Stomach (tissue), 9 donors: Measurements from ENCODE around the gene RSBN1L. TPM values are rescaled to one million over a fixed set of nuclear protein-coding genes. Genes with fewer than 3 reads are reported as not detected.

ENCODE experiments used
- DNase-seq, 2 donors: peaks; one replicate each; pipeline versions ENCODE4 v3.0.0 to v3.0.0-alpha.2; 2013 to 2019
- H3K27ac ChIP-seq, 5 donors: fragments of 200-600 bp in 4 of 5; sonication (generic) in 4 of 5; one replicate each; pipeline ENCODE4 v1.5.1; 2013 to 2019; ENCODE audit warnings: mild to moderate bottlenecking in 1 of 5, moderate library complexity in 1 of 5
- H3K27me3 ChIP-seq, 3 donors: fragments of 200-600 bp; sonication (generic); one replicate each; pipeline ENCODE4 v1.5.1; 2017 to 2019; ENCODE audit warnings: mixed run types in 1 of 3
- H3K36me3 ChIP-seq, 4 donors: fragments of 200-600 bp; sonication (generic); 1 replicate in 3 of 4; 2 replicates in 1 of 4; pipeline ENCODE4 v1.5.1; 2016 to 2019
- H3K4me1 ChIP-seq, 4 donors: fragments of 200-600 bp; sonication (generic); one replicate each; pipeline ENCODE4 v1.5.1; 2016 to 2019
- H3K4me3 ChIP-seq, 4 donors: fragments of 200-600 bp; sonication (generic) in 3 of 4; one replicate each; pipeline ENCODE4 v1.5.1; 2016 to 2019; ENCODE audit warnings: mild to moderate bottlenecking in 1 of 4
- H3K9me3 ChIP-seq, 4 donors: fragments of 200-600 bp; sonication (generic); one replicate each; pipeline ENCODE4 v1.5.1; 2016 to 2019
- EP300 ChIP-seq: sonication (generic); formaldehyde crosslinking; IDR thresholded peaks from one replicate; pipeline ENCODE4 v1.6.1; 2017; ENCODE audit warnings: antibody characterized with exemption
- POLR2A ChIP-seq, 4 donors: fragments of 450-650 bp; IDR thresholded peaks; one replicate each; pipeline ENCODE4 v1.6.1; 2016; ENCODE audit warnings: antibody characterized with exemption in 4 of 4, control low read depth in 2 of 4, mild to moderate bottlenecking in 1 of 4, moderate library complexity in 1 of 4
- POLR2AphosphoS5 ChIP-seq, 3 donors: sonication (generic); formaldehyde crosslinking; IDR thresholded peaks; one replicate each; pipeline ENCODE4 v1.6.1; 2016; ENCODE audit warnings: antibody characterized with exemption in 3 of 3
- WGBS, 5 donors: extraction: QIAGEN DNeasy Blood & Tissue Kit in 3 of 5; methylation state at CpG; one replicate each; pipeline versions ENCODE4 v1.1.5 to v1.1.7; 2013 to 2018; 5-methylcytosine and 5-hydroxymethylcytosine counted together
- intact Hi-C: fragments of 100-400 bp; cut with DNase I; formaldehyde crosslinking; loops from one replicate; pipeline ENCODE4 v1.15.1; 2023; ENCODE audit warnings: low total_unique reads
- polyA plus RNA-seq, 3 donors: library from polyadenylated mRNA; stranded (reverse); fragments of 200-250 nt; gene quantifications; one replicate each; pipeline ENCODE4 v1.2.3, GENCODE V29; 2013
- total RNA-seq, 5 donors: library from RNA; depleted of rRNA; stranded (reverse); fragments of >200 nt; gene quantifications; one replicate each; pipeline versions ENCODE4 v1.1.0 to v1.2.3, GENCODE V29; 2014 to 2016
- TF ChIP-seq, protein P1 (sequence below), 7 experiments: fragments of 450-650 bp in 4 of 7; fragments of 200-600 bp in 3 of 7; sonication (generic) in 3 of 7; IDR thresholded peaks; one replicate each; pipeline ENCODE4 v1.5.1; 2016 to 2019; ENCODE audit warnings: antibody characterized with exemption in 7 of 7, control low read depth in 2 of 7, mild to moderate bottlenecking in 1 of 7
- donor health status: healthy with polysubstance abuse.
- donor health status: Bipolar disorder and iron deficiency.
- donor health status: healthy.

RSBN1L gene
- total and polyA plus RNA-seq, 8 donors, result 4.2 to 68.3 (median 11.6) TPM

GRCh38 chr7:77727527-77727926 lies 31.3 kb downstream of the RSBN1L start:
- Histone ChIP-seq H3K36me3 (no peaks in the 10 kb centered on the region), H3K9me3 (no peaks in the 10 kb centered on the region), H3K4me3 (no peak overlapping the region), H3K27me3 (no peaks in the 10 kb centered on the region), H3K4me1 (peaks cover 19 to 75% (median 51%) of the 10 kb centered on the region in 4 donors), H3K27ac (peak overlapping the region in 2 of 5 donors; percentile 52 to 60)
- intact Hi-C loops, result no loop called here
- peak in 1 of 2 donors; percentile 12 for DNase-seq
- WGBS, 5 donors, result 61 to 78% (median 63%) methylated on average over 3 of the region's 3 CpGs
- no peak for TF ChIP-seq EP300
- TF ChIP-seq POLR2A (IDR thresholded peaks at IDR 0.05), result no peak
- TF ChIP-seq POLR2AphosphoS5 (IDR thresholded peaks at IDR 0.05), result no peak
- TF ChIP-seq, protein P1, sequence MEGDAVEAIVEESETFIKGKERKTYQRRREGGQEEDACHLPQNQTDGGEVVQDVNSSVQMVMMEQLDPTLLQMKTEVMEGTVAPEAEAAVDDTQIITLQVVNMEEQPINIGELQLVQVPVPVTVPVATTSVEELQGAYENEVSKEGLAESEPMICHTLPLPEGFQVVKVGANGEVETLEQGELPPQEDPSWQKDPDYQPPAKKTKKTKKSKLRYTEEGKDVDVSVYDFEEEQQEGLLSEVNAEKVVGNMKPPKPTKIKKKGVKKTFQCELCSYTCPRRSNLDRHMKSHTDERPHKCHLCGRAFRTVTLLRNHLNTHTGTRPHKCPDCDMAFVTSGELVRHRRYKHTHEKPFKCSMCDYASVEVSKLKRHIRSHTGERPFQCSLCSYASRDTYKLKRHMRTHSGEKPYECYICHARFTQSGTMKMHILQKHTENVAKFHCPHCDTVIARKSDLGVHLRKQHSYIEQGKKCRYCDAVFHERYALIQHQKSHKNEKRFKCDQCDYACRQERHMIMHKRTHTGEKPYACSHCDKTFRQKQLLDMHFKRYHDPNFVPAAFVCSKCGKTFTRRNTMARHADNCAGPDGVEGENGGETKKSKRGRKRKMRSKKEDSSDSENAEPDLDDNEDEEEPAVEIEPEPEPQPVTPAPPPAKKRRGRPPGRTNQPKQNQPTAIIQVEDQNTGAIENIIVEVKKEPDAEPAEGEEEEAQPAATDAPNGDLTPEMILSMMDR (IDR thresholded peaks at IDR 0.05), result no peak

- TF ChIP-seq, protein P1 (IDR thresholded peaks at IDR 0.05), result no peak
- TF ChIP-seq EP300 (no peak), POLR2AphosphoS5 (IDR thresholded peaks at IDR 0.05) (no peak)
- Histone ChIP-seq H3K4me3 (peak overlapping the region in 2 of 4 donors; percentile 2 to 13), H3K27me3 (no peaks in the 10 kb centered on the region), H3K36me3 (no peaks in the 10 kb centered on the region), H3K9me3 (no peaks in the 10 kb centered on the region), H3K4me1 (peaks cover 19 to 74% (median 53%) of the 10 kb centered on the region in 4 donors), H3K27ac (peak overlapping the region in 4 of 5 donors; percentile 8 to 60 (median 45))
- intact Hi-C loops, result no loop called here
- peak in 1 of 2 donors; percentile 66 for DNase-seq
- WGBS, 5 donors, result 22 to 47% (median 33%) methylated on average over 8 of the region's 8 CpGs
Measured at GRCh38 chr7:77727936-77728701, 31.9 kb downstream of the RSBN1L start.

DNA sequence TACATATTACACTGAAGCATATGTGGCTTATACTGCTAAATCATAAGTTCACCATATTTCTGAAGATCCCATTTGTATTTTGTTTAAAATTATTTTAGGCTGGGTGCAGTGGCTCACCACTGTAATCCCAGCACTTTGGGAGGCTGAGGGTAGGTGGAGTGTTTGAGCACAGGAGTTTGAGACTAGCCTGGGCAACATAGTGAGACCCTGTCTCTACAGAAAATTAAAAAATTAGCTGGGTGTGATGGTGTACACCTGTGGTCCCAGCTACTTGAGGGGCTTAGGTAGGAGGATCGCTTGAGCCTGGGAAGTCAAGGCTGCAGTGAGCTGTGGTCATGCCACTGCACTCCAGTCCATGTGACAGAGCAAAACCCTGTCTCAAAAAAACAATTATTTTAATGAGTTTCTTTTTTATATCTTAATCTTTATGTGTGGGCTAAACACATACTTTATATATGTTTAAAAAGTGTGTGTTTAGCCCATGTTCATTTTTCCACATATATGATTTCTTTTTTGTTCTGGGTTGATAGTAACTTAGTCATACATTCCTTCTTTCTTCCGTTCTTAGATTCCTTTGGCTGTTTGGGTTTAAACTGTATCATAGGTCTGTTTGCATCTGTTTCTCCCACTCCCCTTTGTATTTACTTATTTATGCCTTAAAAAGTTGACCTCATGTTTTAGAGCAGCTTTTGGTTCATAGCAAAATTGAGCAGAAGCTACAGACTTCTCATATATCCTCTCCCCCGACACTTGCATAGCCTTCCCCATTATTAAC lies 33.5 kb downstream of the RSBN1L start:
- H3K27ac ChIP-seq, result peak overlapping the region in 1 of 5 donors; percentile 60

DNA sequence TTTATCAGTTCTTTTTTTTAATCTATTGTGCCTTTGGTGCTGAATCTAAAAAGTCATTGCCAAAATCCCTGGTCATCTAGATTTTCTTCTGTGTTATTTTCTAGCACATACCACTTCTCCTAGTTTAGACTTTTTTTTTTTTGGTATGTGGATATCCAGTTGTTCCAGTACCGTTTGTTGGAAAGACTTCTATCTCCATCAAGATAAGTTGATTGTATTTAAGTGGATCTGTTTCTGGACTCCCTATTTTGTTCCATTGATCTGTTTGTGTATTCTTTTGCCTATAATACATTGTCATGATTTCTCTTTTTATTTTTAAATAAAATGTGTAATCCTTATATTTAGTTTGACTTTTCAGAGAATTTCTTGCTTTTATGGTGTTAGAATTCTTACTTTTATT lies 35.5 kb downstream of the RSBN1L start:
- H3K27me3 ChIP-seq, result no peaks in the 10 kb centered on the region
- no peak for TF ChIP-seq POLR2AphosphoS5 (IDR thresholded peaks at IDR 0.05)
- TF ChIP-seq EP300, result no peak
- no peak for TF ChIP-seq POLR2A (IDR thresholded peaks at IDR 0.05)
- TF ChIP-seq, protein P1 (IDR thresholded peaks at IDR 0.05), result no peak
- 23 to 56% (median 32%) methylated on average over 1 of the region's 1 CpG for WGBS, 5 donors
- H3K4me1 ChIP-seq, result peaks cover 19 to 99% (median 71%) of the 10 kb centered on the region in 4 donors
- peak overlapping the region in 1 of 5 donors; percentile 0 for H3K27ac ChIP-seq
- H3K4me3 ChIP-seq, result no peak overlapping the region
- H3K36me3 ChIP-seq, result peaks cover 0 to under 1% (median 0%) of the 10 kb centered on the region in 4 donors
- H3K9me3 ChIP-seq, result no peaks in the 10 kb centered on the region
- no peak for DNase-seq
- intact Hi-C loops, result no loop called here

More for the DNA sequence above, 33.5 kb downstream of the RSBN1L start:
- 72 to 85% (median 83%) methylated on average over 3 of the region's 3 CpGs for WGBS, 5 donors
- Histone ChIP-seq H3K4me3 (no peak overlapping the region), H3K36me3 (no peaks in the 10 kb centered on the region), H3K9me3 (no peaks in the 10 kb centered on the region), H3K4me1 (peaks cover 19 to 86% (median 61%) of the 10 kb centered on the region in 4 donors), H3K27me3 (no peaks in the 10 kb centered on the region)
- no peak for DNase-seq
- TF ChIP-seq, protein P1 (IDR thresholded peaks at IDR 0.05), result no peak
- no peak for TF ChIP-seq EP300
- no peak for TF ChIP-seq POLR2AphosphoS5 (IDR thresholded peaks at IDR 0.05)
- no peak for TF ChIP-seq POLR2A (IDR thresholded peaks at IDR 0.05)
- intact Hi-C loops, result no loop called here
